Keratinocyte (primary cell): ENCODE results near the gene CTNNA3. TPM values are rescaled to one million over a fixed set of nuclear protein-coding genes. Genes with fewer than 3 reads are reported as not detected.

ENCODE experiments used
- DNase-seq: peaks from one replicate; pipeline ENCODE4 v3.0.0-alpha.2; 2011; ENCODE audit warnings: low read depth, missing footprints, low spot score
- FAIRE-seq: peaks from 2 replicates; lab custom pipeline; 2011; peaks lifted over from hg19 to GRCh38; lab: Jason Lieb, UNC
- H2AFZ ChIP-seq: 2 replicates; pipeline ENCODE4 v1.6.0; 2012; ENCODE audit warnings: low read length, control low read depth, inconsistent platforms; ENCODE audit not compliant: control insufficient read depth
- H3K27ac ChIP-seq: 2 replicates; pipeline ENCODE4 v1.5.1; 2011; ENCODE audit warnings: low read length; ENCODE audit not compliant: control insufficient read depth, insufficient read depth
- H3K27me3 ChIP-seq: 3 replicates; pipeline ENCODE4 v1.6.0; 2011; ENCODE audit warnings: low read length; ENCODE audit not compliant: control insufficient read depth, insufficient read depth; ENCODE audit errors: extremely low read depth
- H3K36me3 ChIP-seq, 2 experiments: 2 replicates in 1 of 2; 3 replicates in 1 of 2; pipeline ENCODE4 v1.5.1; 2011; ENCODE audit warnings: low read length in 2 of 2, mild to moderate bottlenecking in 1 of 2; ENCODE audit not compliant: control insufficient read depth in 2 of 2, insufficient read depth in 2 of 2; ENCODE audit errors: extremely low read depth in 1 of 2
- H3K4me1 ChIP-seq: 3 replicates; pipeline ENCODE4 v1.5.1; 2011; ENCODE audit warnings: low read length; ENCODE audit not compliant: control insufficient read depth, insufficient read depth; ENCODE audit errors: extremely low read depth
- H3K4me2 ChIP-seq: 3 replicates; pipeline ENCODE4 v1.6.0; 2011; ENCODE audit warnings: low read depth, low read length; ENCODE audit not compliant: control insufficient read depth, insufficient read depth; ENCODE audit errors: extremely low read depth
- H3K4me3 ChIP-seq, 3 experiments: fragments of 200-600 bp in 1 of 3; sonication (generic) in 1 of 3; 2 replicates in 2 of 3; 3 replicates in 1 of 3; pipeline ENCODE4 v1.5.1; 2011 to 2016; ENCODE audit warnings: low read length in 3 of 3, mild to moderate bottlenecking in 3 of 3, control low read depth in 2 of 3, inconsistent platforms in 1 of 3, low read depth in 1 of 3, mixed read lengths in 1 of 3, mixed run types in 1 of 3, moderate library complexity in 1 of 3; ENCODE audit not compliant: control insufficient read depth in 2 of 3, insufficient read depth in 2 of 3; ENCODE audit errors: extremely low read depth in 1 of 3
- H3K79me2 ChIP-seq: 2 replicates; pipeline ENCODE4 v1.6.0; 2012; ENCODE audit warnings: low read length; ENCODE audit not compliant: control insufficient read depth, insufficient read depth
- H3K9ac ChIP-seq: 3 replicates; pipeline ENCODE4 v1.6.0; 2011; ENCODE audit warnings: low read length; ENCODE audit not compliant: control insufficient read depth, insufficient read depth; ENCODE audit errors: extremely low read depth
- H3K9me1 ChIP-seq: 3 replicates; pipeline ENCODE4 v1.6.0; 2011; ENCODE audit warnings: low read length; ENCODE audit not compliant: control insufficient read depth, insufficient read depth; ENCODE audit errors: extremely low read depth
- H3K9me3 ChIP-seq: 2 replicates; pipeline ENCODE4 v1.5.1; 2012; ENCODE audit warnings: low read depth, low read length; ENCODE audit not compliant: control insufficient read depth
- H4K20me1 ChIP-seq: 3 replicates; pipeline ENCODE4 v1.6.0; 2011; ENCODE audit warnings: low read length; ENCODE audit not compliant: control insufficient read depth, insufficient read depth; ENCODE audit errors: extremely low read depth
- EZH2 ChIP-seq: IDR thresholded peaks from one replicate; pipeline ENCODE4 v1.6.1; 2012; ENCODE audit warnings: inconsistent platforms, mild to moderate bottlenecking, low read length, moderate library complexity
- dilution Hi-C: fragments of 300-500 bp; cut with MboI; formaldehyde crosslinking; loops from one replicate; pipeline ENCODE4 v1.7.0; 2020; ENCODE audit warnings: low sequenced_read_pairs; ENCODE audit not compliant: extremely low pct_ligation_motif_present
- polyA plus RNA-seq, 5 experiments: library from polyadenylated mRNA; depleted of rRNA in 3 of 5; stranded (reverse) in 3 of 5; stranded (forward) in 1 of 5; unstranded in 1 of 5; fragments of >200 nt; gene quantifications; 1 replicate in 1 of 5; 2 replicates in 3 of 5; 3 replicates in 1 of 5; pipeline versions ENCODE4 v1.2.1 to v1.2.3, GENCODE V29; 2011 to 2012; ENCODE audit warnings: missing spikeins in 2 of 5, low read depth in 1 of 5, low replicate concordance in 1 of 5
- TF ChIP-seq, protein P1 (sequence below), 3 experiments: IDR thresholded peaks in 1 of 3; conservative IDR thresholded peaks in 1 of 3; optimal IDR thresholded peaks in 1 of 3; 2 replicates in 2 of 3; 3 replicates in 1 of 3; pipeline versions ENCODE3 to v1.5.1; 2011; ENCODE audit warnings: low read length in 3 of 3, mild to moderate bottlenecking in 3 of 3, moderate library complexity in 2 of 3, control low read depth in 1 of 3, inconsistent platforms in 1 of 3; ENCODE audit not compliant: insufficient read depth in 2 of 3; ENCODE audit errors: extremely low read depth in 1 of 3

Gene CTNNA3
- polyA plus RNA-seq, 1 donor (not counting 4 experiments of a cell fraction or from before 2014, with no cell fraction given): 0.01 TPM

DNA sequence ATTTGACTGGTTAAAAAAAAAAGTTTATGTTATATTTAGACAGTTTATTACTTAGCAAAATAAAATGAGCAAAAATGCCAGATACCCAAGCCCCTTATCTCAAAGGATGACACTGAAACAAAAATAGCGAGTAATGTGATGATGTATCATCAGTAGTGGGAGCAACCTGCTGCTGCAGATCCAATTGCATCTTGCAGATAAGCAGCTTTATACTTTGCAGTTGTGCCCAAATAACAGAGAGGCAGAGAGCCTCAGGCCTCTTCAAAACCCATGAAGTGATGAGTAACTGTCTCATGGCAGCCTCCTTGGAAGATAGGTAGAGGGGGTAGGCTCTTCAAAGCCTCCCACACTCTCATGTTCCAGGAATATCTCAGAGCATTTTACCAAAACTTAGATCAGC is 1238.4 kb downstream of the CTNNA3 start:
- no peaks in the 10 kb centered on the region for H4K20me1 ChIP-seq
- H3K4me2 ChIP-seq: no peak overlapping the region
- dilution Hi-C loops: no loop called here
- H3K79me2 ChIP-seq: no peaks in the 10 kb centered on the region
- H3K9me1 ChIP-seq: no peaks in the 10 kb centered on the region
- no peaks in the 10 kb centered on the region for H3K9me3 ChIP-seq
- no peaks in the 10 kb centered on the region for H3K36me3 ChIP-seq
- H3K27ac ChIP-seq: no peak overlapping the region
- H3K27me3 ChIP-seq: no peaks in the 10 kb centered on the region
- no peak overlapping the region for H2AFZ ChIP-seq
- no peak for TF ChIP-seq EZH2
- TF ChIP-seq, protein P1, sequence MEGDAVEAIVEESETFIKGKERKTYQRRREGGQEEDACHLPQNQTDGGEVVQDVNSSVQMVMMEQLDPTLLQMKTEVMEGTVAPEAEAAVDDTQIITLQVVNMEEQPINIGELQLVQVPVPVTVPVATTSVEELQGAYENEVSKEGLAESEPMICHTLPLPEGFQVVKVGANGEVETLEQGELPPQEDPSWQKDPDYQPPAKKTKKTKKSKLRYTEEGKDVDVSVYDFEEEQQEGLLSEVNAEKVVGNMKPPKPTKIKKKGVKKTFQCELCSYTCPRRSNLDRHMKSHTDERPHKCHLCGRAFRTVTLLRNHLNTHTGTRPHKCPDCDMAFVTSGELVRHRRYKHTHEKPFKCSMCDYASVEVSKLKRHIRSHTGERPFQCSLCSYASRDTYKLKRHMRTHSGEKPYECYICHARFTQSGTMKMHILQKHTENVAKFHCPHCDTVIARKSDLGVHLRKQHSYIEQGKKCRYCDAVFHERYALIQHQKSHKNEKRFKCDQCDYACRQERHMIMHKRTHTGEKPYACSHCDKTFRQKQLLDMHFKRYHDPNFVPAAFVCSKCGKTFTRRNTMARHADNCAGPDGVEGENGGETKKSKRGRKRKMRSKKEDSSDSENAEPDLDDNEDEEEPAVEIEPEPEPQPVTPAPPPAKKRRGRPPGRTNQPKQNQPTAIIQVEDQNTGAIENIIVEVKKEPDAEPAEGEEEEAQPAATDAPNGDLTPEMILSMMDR (optimal IDR thresholded peaks at IDR 0.05 in 1 of 3, IDR thresholded peaks at IDR 0.05 in 1 of 3, conservative IDR thresholded peaks at IDR 0.05 in 1 of 3; ENCODE audit: extremely low read depth in 1 of 3, insufficient read depth in 2 of 3, low read length in 3 of 3): no peak
- H3K4me3 ChIP-seq: no peak overlapping the region
- no peaks in the 10 kb centered on the region for H3K4me1 ChIP-seq
- FAIRE-seq (no peak), DNase-seq (no peak)
- H3K9ac ChIP-seq: no peak overlapping the region

DNA sequence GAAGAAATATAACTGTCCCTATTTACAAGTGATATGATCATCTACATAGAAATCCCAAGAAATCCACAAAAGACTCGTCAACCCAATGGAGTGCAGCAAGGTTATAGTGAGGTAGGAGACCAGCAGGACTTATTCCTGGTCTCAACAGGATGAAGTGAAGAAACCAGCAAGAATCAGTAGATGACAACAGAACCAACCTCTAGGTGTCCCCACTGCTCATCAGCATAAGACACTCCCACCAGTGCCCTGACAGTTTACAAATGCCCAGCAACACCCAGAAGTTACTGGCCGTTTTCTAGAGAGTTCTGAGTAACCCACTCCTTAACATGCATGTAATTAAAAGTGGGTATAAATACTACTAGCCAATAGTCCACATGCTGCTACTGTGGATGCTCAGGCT is 1240.7 kb downstream of the CTNNA3 start:
- no peak for DNase-seq

More for the DNA sequence above, 1240.7 kb downstream of the CTNNA3 start:
- Histone ChIP-seq H3K9me1 (no peaks in the 10 kb centered on the region), H2AFZ (no peak overlapping the region), H3K9me3 (no peaks in the 10 kb centered on the region), H3K4me1 (no peaks in the 10 kb centered on the region), H3K79me2 (no peaks in the 10 kb centered on the region), H3K4me3 (no peak overlapping the region), H3K27ac (no peak overlapping the region), H4K20me1 (no peaks in the 10 kb centered on the region), H3K4me2 (no peak overlapping the region), H3K27me3 (no peaks in the 10 kb centered on the region), H3K9ac (no peak overlapping the region), H3K36me3 (no peaks in the 10 kb centered on the region)
- dilution Hi-C loops: no loop called here
- TF ChIP-seq, protein P1 (optimal IDR thresholded peaks at IDR 0.05 in 1 of 3, IDR thresholded peaks at IDR 0.05 in 1 of 3, conservative IDR thresholded peaks at IDR 0.05 in 1 of 3; ENCODE audit: extremely low read depth in 1 of 3, insufficient read depth in 2 of 3, low read length in 3 of 3): peak; percentile 11 to 35 (median 26)
- no peak for TF ChIP-seq EZH2
- FAIRE-seq: no peak
